WTC11 (cell line): Measurements from ENCODE around the gene DNAJC5G.

Experiments used
- AFF4 ChIP-seq: sonication (generic); formaldehyde crosslinking; IDR thresholded peaks from 2 replicates; pipeline ENCODE4 v1.8.1; 2023; ENCODE audit warnings: mild to moderate bottlenecking, missing genetic modification reagents, borderline replicate concordance
- ATF2 ChIP-seq: sonication (generic); formaldehyde crosslinking; IDR thresholded peaks from 2 replicates; pipeline ENCODE4 v1.8.1; 2022; ENCODE audit warnings: low read depth, missing genetic modification reagents, borderline replicate concordance
- ESRRA ChIP-seq: sonication (generic); formaldehyde crosslinking; IDR thresholded peaks from 2 replicates; pipeline ENCODE4 v1.8.1; 2022; ENCODE audit warnings: mild to moderate bottlenecking, missing genetic modification reagents, borderline replicate concordance
- FOXJ3 ChIP-seq: sonication (generic); formaldehyde crosslinking; IDR thresholded peaks from 2 replicates; pipeline ENCODE4 v1.9.0; 2021; ENCODE audit warnings: missing genetic modification reagents, mild to moderate bottlenecking, borderline replicate concordance
- HMGXB4 ChIP-seq: sonication (generic); formaldehyde crosslinking; IDR thresholded peaks from 2 replicates; pipeline ENCODE4 v1.8.1; 2023; ENCODE audit warnings: mild to moderate bottlenecking, moderate library complexity, missing genetic modification reagents
- MAX ChIP-seq: sonication (generic); formaldehyde crosslinking; IDR thresholded peaks from 2 replicates; pipeline ENCODE4 v1.8.0; 2022; ENCODE audit warnings: mild to moderate bottlenecking, missing genetic modification reagents
- ZBTB21 ChIP-seq: sonication (generic); formaldehyde crosslinking; IDR thresholded peaks from 2 replicates; pipeline ENCODE4 v1.8.1; 2023; ENCODE audit warnings: mild to moderate bottlenecking, missing genetic modification reagents, borderline replicate concordance
- TF ChIP-seq, protein P1 (sequence below): sonication (generic); formaldehyde crosslinking; IDR thresholded peaks from 2 replicates; pipeline ENCODE4 v1.8.0; 2022; ENCODE audit warnings: mild to moderate bottlenecking, missing genetic modification reagents

DNA sequence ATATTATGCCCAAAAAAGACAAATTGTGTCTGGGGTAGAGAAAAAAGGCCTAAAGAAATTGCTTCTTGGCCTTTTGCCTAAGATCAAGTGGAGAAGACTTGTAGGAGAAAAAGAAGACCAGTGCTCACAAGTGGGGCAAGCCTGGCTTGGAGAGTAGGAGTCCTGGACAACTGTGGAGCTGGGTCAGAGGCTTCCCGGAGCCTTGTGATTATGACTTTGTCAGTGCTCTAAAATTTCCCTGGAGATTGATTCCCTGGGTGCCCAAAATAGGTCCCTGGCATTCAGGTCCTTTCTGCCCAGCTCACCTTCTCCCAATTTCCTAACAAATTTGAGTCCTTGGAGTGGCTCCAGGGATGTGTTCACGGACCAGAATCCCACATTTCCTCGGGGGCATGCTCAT is 6.2 kb downstream of the DNAJC5G start:
- TF ChIP-seq ZBTB21 (CRISPR knock-in tag) = no peak
- no peak for TF ChIP-seq MAX (CRISPR knock-in tag)
- TF ChIP-seq AFF4 = no peak
- no peak for TF ChIP-seq HMGXB4
- TF ChIP-seq ATF2 (CRISPR knock-in tag) = no peak
- no peak for TF ChIP-seq ESRRA (CRISPR knock-in tag)
- TF ChIP-seq, protein P1, sequence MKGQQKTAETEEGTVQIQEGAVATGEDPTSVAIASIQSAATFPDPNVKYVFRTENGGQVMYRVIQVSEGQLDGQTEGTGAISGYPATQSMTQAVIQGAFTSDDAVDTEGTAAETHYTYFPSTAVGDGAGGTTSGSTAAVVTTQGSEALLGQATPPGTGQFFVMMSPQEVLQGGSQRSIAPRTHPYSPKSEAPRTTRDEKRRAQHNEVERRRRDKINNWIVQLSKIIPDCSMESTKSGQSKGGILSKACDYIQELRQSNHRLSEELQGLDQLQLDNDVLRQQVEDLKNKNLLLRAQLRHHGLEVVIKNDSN = no peak
- no peak for TF ChIP-seq FOXJ3 (CRISPR knock-in tag)
